Measurements from ENCODE around the gene GAREM1.

DNA sequence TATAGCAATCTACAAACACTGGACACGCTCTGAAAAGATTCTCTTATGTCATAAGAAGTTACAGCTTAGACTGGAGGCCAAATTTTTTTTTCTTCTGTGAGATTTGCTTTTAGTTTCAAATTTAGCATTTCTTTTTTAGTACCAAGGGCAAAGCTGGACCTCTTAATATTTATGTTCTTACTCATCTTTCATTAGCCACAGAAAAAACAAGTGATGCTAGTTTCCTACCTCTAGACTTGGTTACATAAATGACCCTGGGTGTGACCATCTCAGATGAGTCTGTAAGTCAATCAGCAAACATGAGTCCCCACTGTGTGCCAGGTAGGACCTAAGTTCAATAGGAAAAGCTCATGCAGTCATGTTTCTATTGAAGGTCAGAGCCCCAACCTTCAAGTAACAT, 186.4 kb downstream of the GAREM1 start:
- TF ChIP-seq EZH2 (IDR thresholded peaks at IDR 0.05; ENCODE audit: low read length, missing control alignments) (no peak), CTCF (conservative IDR thresholded peaks at IDR 0.05 in 1 of 2, IDR thresholded peaks at IDR 0.05 in 1 of 2; ENCODE audit: low read depth in 1 of 2, low read length in 2 of 2) (no peak)
